GM13976 (cell line): ENCODE data around the gene PTH1R.
A peak's percentile ranks its signal among the peaks of the same experiment; 100 is the strongest.

Source experiments
- DNase-seq: peaks from one replicate; pipeline ENCODE4 v3.0.0; 2012; ENCODE audit warnings: low spot score
- in situ Hi-C: fragments of 300-500 bp; cut with MboI; formaldehyde crosslinking; loops from one replicate; pipeline ENCODE4 v1.12.0; 2022; ENCODE audit warnings: low sequenced_read_pairs, mixed read lengths, inconsistent platforms; ENCODE audit not compliant: unreplicated experiment
- TF ChIP-seq, protein P1 (sequence below): IDR thresholded peaks from 2 replicates; pipeline ENCODE4 v1.5.1; 2012; ENCODE audit warnings: borderline replicate concordance, mild to moderate bottlenecking; ENCODE audit not compliant: insufficient read depth; ENCODE audit errors: extremely low read depth, missing control alignments, control extremely low read depth

The PTH1R gene

DNA sequence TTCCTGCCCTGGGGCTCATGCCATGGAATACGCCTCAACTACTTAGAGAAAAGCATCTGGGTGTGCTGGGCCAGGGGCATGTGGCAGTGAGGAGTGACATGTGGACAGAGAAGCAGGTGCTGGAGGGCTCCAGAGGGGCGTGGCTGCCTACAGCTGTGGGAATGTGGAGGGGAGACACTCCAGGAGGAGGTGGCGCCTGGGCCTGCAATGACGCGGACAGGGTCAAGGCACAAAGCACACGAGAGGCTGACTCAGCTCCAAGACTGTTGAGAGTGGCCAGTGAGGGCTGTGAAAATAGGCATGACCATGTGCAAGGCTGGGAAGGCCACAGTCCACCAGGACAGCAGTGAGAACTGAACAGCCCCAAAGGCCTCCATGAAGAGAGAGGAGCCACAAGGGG, 48.5 kb downstream of the PTH1R start:
- TF ChIP-seq, protein P1, sequence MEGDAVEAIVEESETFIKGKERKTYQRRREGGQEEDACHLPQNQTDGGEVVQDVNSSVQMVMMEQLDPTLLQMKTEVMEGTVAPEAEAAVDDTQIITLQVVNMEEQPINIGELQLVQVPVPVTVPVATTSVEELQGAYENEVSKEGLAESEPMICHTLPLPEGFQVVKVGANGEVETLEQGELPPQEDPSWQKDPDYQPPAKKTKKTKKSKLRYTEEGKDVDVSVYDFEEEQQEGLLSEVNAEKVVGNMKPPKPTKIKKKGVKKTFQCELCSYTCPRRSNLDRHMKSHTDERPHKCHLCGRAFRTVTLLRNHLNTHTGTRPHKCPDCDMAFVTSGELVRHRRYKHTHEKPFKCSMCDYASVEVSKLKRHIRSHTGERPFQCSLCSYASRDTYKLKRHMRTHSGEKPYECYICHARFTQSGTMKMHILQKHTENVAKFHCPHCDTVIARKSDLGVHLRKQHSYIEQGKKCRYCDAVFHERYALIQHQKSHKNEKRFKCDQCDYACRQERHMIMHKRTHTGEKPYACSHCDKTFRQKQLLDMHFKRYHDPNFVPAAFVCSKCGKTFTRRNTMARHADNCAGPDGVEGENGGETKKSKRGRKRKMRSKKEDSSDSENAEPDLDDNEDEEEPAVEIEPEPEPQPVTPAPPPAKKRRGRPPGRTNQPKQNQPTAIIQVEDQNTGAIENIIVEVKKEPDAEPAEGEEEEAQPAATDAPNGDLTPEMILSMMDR = no peak

DNA sequence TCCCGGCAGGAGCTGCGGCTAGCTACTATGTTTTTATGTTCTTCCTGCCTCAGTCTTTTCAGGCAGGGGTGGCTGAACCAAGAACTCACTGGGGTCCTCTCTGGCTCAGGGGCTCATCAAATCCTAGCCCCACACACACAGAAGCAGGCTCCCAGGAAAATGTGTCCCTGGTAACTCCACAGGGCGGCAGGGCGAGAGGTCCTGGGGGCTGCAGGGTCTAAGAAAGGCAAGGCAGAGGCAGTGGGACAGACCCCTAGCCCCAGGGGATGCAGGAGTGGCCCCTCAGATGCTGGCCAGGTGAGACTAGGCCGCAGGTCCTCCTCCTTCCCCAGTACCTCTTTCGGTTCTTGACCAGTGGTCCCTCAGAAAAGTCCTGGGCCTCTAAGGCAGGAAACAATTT, 48.9 kb downstream of the PTH1R start:
- no peak for DNase-seq
- TF ChIP-seq, protein P1 = no peak
- in situ Hi-C loops = no loop called here

More for the DNA sequence above, 48.5 kb downstream of the PTH1R start:
- DNase-seq = no peak
- in situ Hi-C loops = no loop called here

DNA sequence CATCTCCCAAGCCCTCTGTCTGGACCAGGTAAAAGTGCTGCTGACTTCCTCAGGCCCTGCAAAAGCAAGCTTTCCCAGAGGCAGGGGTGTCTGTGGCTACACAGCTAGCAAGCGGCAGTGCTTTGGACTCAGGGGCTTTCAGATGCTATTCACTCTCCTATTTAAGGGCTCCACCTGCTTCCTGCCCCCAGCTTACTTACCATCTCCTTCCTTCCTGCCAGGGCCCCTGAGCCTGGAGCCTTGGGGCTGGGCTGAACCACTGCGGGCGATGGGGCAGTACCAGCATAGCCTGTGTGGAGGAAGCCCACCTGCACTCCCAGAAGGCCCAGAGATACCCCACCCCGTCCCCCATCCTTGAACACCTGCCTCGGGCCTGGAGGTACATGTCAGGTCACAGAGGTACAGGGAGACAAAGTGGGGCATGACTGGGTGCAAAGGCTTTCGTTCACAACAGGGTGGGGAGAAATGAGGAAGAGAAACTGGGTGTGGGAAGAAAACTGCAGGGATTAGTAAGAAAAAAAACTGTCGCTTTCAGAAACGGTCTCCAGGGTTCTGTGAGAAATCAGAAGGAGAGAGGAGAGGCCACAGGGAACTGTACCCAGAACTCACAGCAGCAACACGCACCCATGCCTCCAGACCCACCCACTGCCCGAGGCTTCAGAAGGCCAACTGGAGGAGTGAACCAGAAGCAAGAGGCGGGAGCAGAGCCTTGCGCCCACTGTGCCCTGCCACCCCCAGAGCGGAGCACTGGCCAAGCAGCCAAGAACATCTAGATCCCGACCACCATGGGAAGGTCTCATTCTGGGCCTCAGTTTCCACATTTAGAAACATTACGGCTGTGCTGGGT, 49.6 kb downstream of the PTH1R start:
- in situ Hi-C loops = no loop called here
- TF ChIP-seq, protein P1 = no peak
- DNase-seq = peak; percentile 87

DNA sequence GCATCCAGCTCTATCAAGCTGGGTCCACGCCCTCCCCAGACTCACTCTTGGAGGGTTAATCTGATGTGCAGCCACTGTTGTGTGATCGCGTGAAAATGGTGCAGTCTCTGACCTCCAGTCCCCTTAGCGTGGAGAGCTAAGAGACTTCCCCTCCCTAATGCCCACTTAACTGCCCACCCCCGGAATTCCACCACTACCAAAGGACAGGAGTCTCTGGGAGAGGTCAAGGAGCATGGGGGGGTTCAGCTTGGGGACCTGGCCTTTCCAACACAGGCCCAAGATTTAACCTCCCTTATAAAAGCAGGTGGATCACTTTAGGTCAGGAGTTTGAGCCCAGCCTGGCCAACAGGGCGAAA, 50.2 kb downstream of the PTH1R start:
- no peak for DNase-seq
- in situ Hi-C loops = no loop called here
- TF ChIP-seq, protein P1 = no peak

DNA sequence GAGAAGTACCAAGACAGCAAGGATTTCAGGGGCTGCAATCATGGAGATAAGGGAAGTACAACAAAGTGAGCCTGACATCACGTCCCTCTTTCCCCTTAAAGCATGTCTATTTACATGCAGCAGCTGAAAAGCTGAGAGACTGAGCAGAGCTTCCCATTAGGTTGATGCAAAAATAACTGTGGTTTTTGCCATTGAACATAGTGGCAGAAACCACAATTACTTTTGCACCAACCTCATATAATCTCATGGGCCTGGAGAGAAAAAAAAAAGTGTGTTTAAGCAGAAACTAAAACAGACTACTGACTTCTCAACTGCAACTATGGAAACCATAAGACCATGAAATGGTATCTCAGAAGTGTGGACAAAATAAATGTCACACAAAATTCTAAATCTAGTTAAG, 50.8 kb downstream of the PTH1R start:
- in situ Hi-C loops = no loop called here
- TF ChIP-seq, protein P1 = no peak
- no peak for DNase-seq

DNA sequence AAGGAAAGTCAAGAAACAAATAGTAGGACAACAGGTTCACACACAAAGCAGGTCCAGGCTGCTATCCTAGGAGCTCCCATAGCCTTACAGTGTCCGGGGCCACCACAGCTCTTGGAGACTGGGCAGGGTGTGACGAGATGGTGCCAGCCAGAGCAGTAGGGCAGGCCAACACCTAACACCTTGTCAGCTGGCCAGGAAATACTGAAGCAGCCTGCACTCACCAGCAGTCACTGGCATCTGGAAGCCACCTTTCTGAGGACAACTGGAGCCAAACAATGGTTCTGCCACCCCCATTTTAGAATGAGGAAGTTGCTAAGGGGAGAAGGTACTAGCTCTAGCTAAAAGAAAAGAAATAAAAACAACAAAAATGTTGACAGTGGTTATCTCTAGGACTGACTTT, 51.8 kb downstream of the PTH1R start:
- in situ Hi-C loops = no loop called here
- DNase-seq = no peak
- TF ChIP-seq, protein P1 = no peak
